OCI-M1 (cell line): ENCODE measurements around the gene CLIC5.

Experiments used
- DNase-seq: peaks from one replicate; lab custom pipeline; 2025; lab: John Stamatoyannopoulos, UW

CLIC5 gene

GRCh38 chr6:45997875-45998506 lies 17.7 kb downstream of the CLIC5 start:
- DNase-seq = no peak

- peak; percentile 41 for DNase-seq
These were observed 24.5 kb downstream of the CLIC5 start for GRCh38 chr6:45991189-45991588.

GRCh38 chr6:45990162-45990561 lies 25.5 kb downstream of the CLIC5 start:
- no peak for DNase-seq

GRCh38 chr6:45988635-45989034 lies 27.0 kb downstream of the CLIC5 start:
- DNase-seq = no peak

GRCh38 chr6:45987856-45988255 lies 27.8 kb downstream of the CLIC5 start:
- no peak for DNase-seq

GRCh38 chr6:45986746-45987274 lies 28.9 kb downstream of the CLIC5 start:
- DNase-seq = no peak

- peak; percentile 57 for DNase-seq
These were observed 30.8 kb downstream of the CLIC5 start for GRCh38 chr6:45984788-45985425.

- no peak for DNase-seq
These were observed 31.3 kb downstream of the CLIC5 start for GRCh38 chr6:45984347-45984746.

GRCh38 chr6:45983062-45983461 lies 32.6 kb downstream of the CLIC5 start:
- no peak for DNase-seq

GRCh38 chr6:45982280-45983036 lies 33.2 kb downstream of the CLIC5 start:
- peak; percentile 83 for DNase-seq

- no peak for DNase-seq
These were observed 34.6 kb downstream of the CLIC5 start for GRCh38 chr6:45981046-45981445.

GRCh38 chr6:45979311-45979710 lies 36.3 kb downstream of the CLIC5 start:
- no peak for DNase-seq

- no peak for DNase-seq
These were observed 41.1 kb downstream of the CLIC5 start for GRCh38 chr6:45974596-45974995.

- DNase-seq = no peak
These were observed 42.7 kb downstream of the CLIC5 start for GRCh38 chr6:45972795-45973503.

GRCh38 chr6:45971287-45971686 lies 44.4 kb downstream of the CLIC5 start:
- no peak for DNase-seq

- peak; percentile 46 for DNase-seq
These were observed 45.3 kb downstream of the CLIC5 start for GRCh38 chr6:45970326-45970725.

GRCh38 chr6:45969883-45970282 lies 45.8 kb downstream of the CLIC5 start:
- no peak for DNase-seq

GRCh38 chr6:45969026-45969425 lies 46.6 kb downstream of the CLIC5 start:
- no peak for DNase-seq

GRCh38 chr6:45967363-45967762 lies 48.3 kb downstream of the CLIC5 start:
- DNase-seq = no peak

- DNase-seq = no peak
These were observed 48.9 kb downstream of the CLIC5 start for GRCh38 chr6:45966797-45967196.

- no peak for DNase-seq
These were observed 49.3 kb downstream of the CLIC5 start for GRCh38 chr6:45966340-45966739.

GRCh38 chr6:45965792-45966191 lies 49.9 kb downstream of the CLIC5 start:
- no peak for DNase-seq
